H1 (cell line): ENCODE measurements around the gene NGEF. TPM values are rescaled to one million over a fixed set of nuclear protein-coding genes. Genes with fewer than 3 reads are reported as not detected.
A peak's percentile ranks its signal among the peaks of the same experiment; 100 is the strongest.

Source experiments
- CTCF ChIA-PET: fragments of 300-600 bp; sonication (Branson Sonifier 250); formaldehyde crosslinking; loops from one replicate; lab custom pipeline; 2021; ENCODE audit not compliant: partially characterized antibody; lab: Charles Lee
- POLR2A ChIA-PET: fragments of 300-600 bp; sonication (Branson Sonifier 250); formaldehyde crosslinking; loops from one replicate; lab custom pipeline; 2021; ENCODE audit warnings: inconsistent platforms; ENCODE audit not compliant: partially characterized antibody; lab: Charles Lee
- DNase-seq, 2 experiments: peaks; one replicate each; pipeline versions ENCODE4 v3.0.0 to v3.0.0-alpha.2; 2010 to 2022; ENCODE audit warnings: low spot score in 2 of 2, low read depth in 1 of 2, mixed read lengths in 1 of 2
- FAIRE-seq: peaks from 2 replicates; lab custom pipeline; 2011; peaks lifted over from hg19 to GRCh38; lab: Jason Lieb, UNC
- H2AFZ ChIP-seq: 2 replicates; pipeline ENCODE4 v1.8.1; 2012; ENCODE audit warnings: low read length, inconsistent platforms
- H2AK5ac ChIP-seq: 2 replicates; pipeline ENCODE4 v1.6.1; 2013; ENCODE audit warnings: low read depth, low read length
- H2BK120ac ChIP-seq: replicated peaks from 2 replicates; pipeline ENCODE3; 2013; ENCODE audit warnings: low read depth, low read length, inconsistent platforms
- H2BK12ac ChIP-seq: 2 replicates; pipeline ENCODE4 v1.6.1; 2013; ENCODE audit warnings: low read depth, low read length
- H2BK15ac ChIP-seq: 2 replicates; pipeline ENCODE4 v1.6.1; 2013; ENCODE audit warnings: low read length
- H2BK20ac ChIP-seq: 2 replicates; pipeline ENCODE4 v1.6.1; 2013; ENCODE audit warnings: low read length
- H2BK5ac ChIP-seq: 2 replicates; pipeline ENCODE4 v1.6.1; 2013; ENCODE audit warnings: low read depth, low read length
- H3K14ac ChIP-seq: 2 replicates; pipeline ENCODE4 v1.6.1; 2013; ENCODE audit warnings: inconsistent platforms; ENCODE audit not compliant: insufficient read length
- H3K18ac ChIP-seq: 2 replicates; pipeline ENCODE4 v1.6.1; 2013; ENCODE audit warnings: low read length; ENCODE audit errors: extremely low read depth
- H3K23ac ChIP-seq: 2 replicates; pipeline ENCODE4 v1.6.1; 2013; ENCODE audit warnings: inconsistent platforms; ENCODE audit not compliant: insufficient read length
- H3K23me2 ChIP-seq: 2 replicates; pipeline ENCODE4 v1.6.1; 2013; ENCODE audit warnings: low read depth, low read length
- H3K27ac ChIP-seq: 2 replicates; pipeline ENCODE4 v1.6.1; 2011; ENCODE audit warnings: low read depth, low read length, inconsistent platforms
- H3K27me3 ChIP-seq, 4 experiments: replicated peaks in 1 of 4; 1 replicate in 1 of 4; 2 replicates in 3 of 4; pipeline versions ENCODE4 v1.6.1 to v1.8.1; 2011 to 2013; ENCODE audit warnings: low read length in 3 of 4, mild to moderate bottlenecking in 3 of 4, inconsistent platforms in 2 of 4, mixed read lengths in 2 of 4, moderate library complexity in 1 of 4; ENCODE audit not compliant: control insufficient read depth in 3 of 4, insufficient read depth in 3 of 4; ENCODE audit errors: extremely low read depth in 1 of 4
- H3K36me3 ChIP-seq, 4 experiments: 2 replicates each; pipeline versions ENCODE4 v1.6.1 to v1.8.1; 2011 to 2013; ENCODE audit warnings: mild to moderate bottlenecking in 4 of 4, low read length in 3 of 4, moderate library complexity in 2 of 4, control low read depth in 1 of 4, inconsistent platforms in 1 of 4; ENCODE audit not compliant: insufficient read depth in 4 of 4, control insufficient read depth in 2 of 4
- H3K4ac ChIP-seq: replicated peaks from 2 replicates; pipeline ENCODE3; 2013; ENCODE audit warnings: low read length, low read depth, mixed read lengths, inconsistent platforms; ENCODE audit not compliant: insufficient read length
- H3K4me1 ChIP-seq, 4 experiments: replicated peaks in 1 of 4; 1 replicate in 1 of 4; 2 replicates in 3 of 4; pipeline versions ENCODE4 v1.6.1 to v1.8.1; 2011 to 2013; ENCODE audit warnings: low read length in 3 of 4, inconsistent platforms in 2 of 4, mixed read lengths in 1 of 4; ENCODE audit not compliant: insufficient read depth in 4 of 4, control insufficient read depth in 3 of 4
- H3K4me2 ChIP-seq, 2 experiments: 2 replicates each; pipeline versions ENCODE4 v1.6.1 to v1.8.1; 2011 to 2013; ENCODE audit warnings: low read depth in 2 of 2, low read length in 2 of 2, control low read depth in 1 of 2, inconsistent platforms in 1 of 2, mild to moderate bottlenecking in 1 of 2; ENCODE audit not compliant: insufficient read depth in 1 of 2
- H3K4me3 ChIP-seq, 4 experiments: fragments of 200-600, 300-600 bp in 1 of 4; sonication (generic), shearing (Covaris generic), sonication (Bioruptor Twin) in 1 of 4; 2 replicates each; pipeline versions ENCODE4 v1.5.1 to v1.8.1; 2011 to 2016; ENCODE audit warnings: low read length in 4 of 4, low read depth in 3 of 4, control low read depth in 2 of 4, inconsistent platforms in 2 of 4, mild to moderate bottlenecking in 2 of 4, mixed read lengths in 1 of 4, moderate library complexity in 1 of 4; ENCODE audit not compliant: insufficient read depth in 2 of 4; ENCODE audit errors: extremely low read depth in 1 of 4
- H3K56ac ChIP-seq: replicated peaks from 2 replicates; pipeline ENCODE3; 2013; ENCODE audit warnings: low read depth, mild to moderate bottlenecking, mixed read lengths, low read length, inconsistent platforms; ENCODE audit not compliant: insufficient read length
- H3K79me1 ChIP-seq: 2 replicates; pipeline ENCODE4 v1.6.1; 2013; ENCODE audit warnings: low read depth, low read length, control low read depth
- H3K79me2 ChIP-seq, 2 experiments: 2 replicates each; pipeline versions ENCODE4 v1.6.1 to v1.8.1; 2012 to 2013; ENCODE audit warnings: low read length in 2 of 2, mild to moderate bottlenecking in 2 of 2, inconsistent platforms in 1 of 2; ENCODE audit not compliant: insufficient read depth in 2 of 2, control insufficient read depth in 1 of 2
- H3K9ac ChIP-seq, 4 experiments: replicated peaks in 1 of 4; 1 replicate in 1 of 4; 2 replicates in 3 of 4; pipeline versions ENCODE4 v1.6.1 to v1.8.1; 2011 to 2013; ENCODE audit warnings: low read depth in 3 of 4, low read length in 3 of 4, control low read depth in 2 of 4, mild to moderate bottlenecking in 2 of 4, moderate library complexity in 2 of 4, inconsistent platforms in 1 of 4; ENCODE audit errors: extremely low read depth in 1 of 4
- H3K9me3 ChIP-seq, 2 experiments: 2 replicates each; pipeline versions ENCODE4 v1.6.1 to v1.8.1; 2012 to 2013; ENCODE audit warnings: mild to moderate bottlenecking in 2 of 2, moderate library complexity in 2 of 2, control low read depth in 1 of 2, inconsistent platforms in 1 of 2, low read depth in 1 of 2, low read length in 1 of 2, mixed read lengths in 1 of 2; ENCODE audit not compliant: insufficient read depth in 2 of 2
- H4K20me1 ChIP-seq, 2 experiments: replicated peaks in 1 of 2; 2 replicates each; pipeline versions ENCODE3 to v1.8.1; 2011 to 2013; ENCODE audit warnings: inconsistent platforms in 2 of 2, low read length in 2 of 2, mild to moderate bottlenecking in 1 of 2; ENCODE audit not compliant: insufficient read depth in 2 of 2, control insufficient read depth in 1 of 2
- H4K5ac ChIP-seq: 2 replicates; pipeline ENCODE4 v1.6.1; 2013; ENCODE audit warnings: low read length, low read depth, mixed read lengths, inconsistent platforms; ENCODE audit not compliant: insufficient read length
- H4K8ac ChIP-seq: 2 replicates; pipeline ENCODE4 v1.8.0; 2013; ENCODE audit warnings: mild to moderate bottlenecking, moderate library complexity, low read length, inconsistent platforms; ENCODE audit not compliant: insufficient read depth; ENCODE audit errors: extremely low read depth
- H4K91ac ChIP-seq: replicated peaks from 2 replicates; pipeline ENCODE3; 2013; ENCODE audit warnings: low read length, mixed read lengths, inconsistent platforms; ENCODE audit not compliant: insufficient read length
- CTBP2 ChIP-seq: IDR thresholded peaks from 2 replicates; pipeline ENCODE4 v1.7.0; 2011; ENCODE audit warnings: borderline replicate concordance, mild to moderate bottlenecking, moderate library complexity, mixed read lengths, low read length; ENCODE audit not compliant: insufficient read depth, insufficient read length
- KDM4A ChIP-seq: IDR thresholded peaks from one replicate; pipeline ENCODE4 v1.7.1; 2012; ENCODE audit warnings: low read depth, mild to moderate bottlenecking, moderate library complexity, low read length, inconsistent platforms; ENCODE audit not compliant: severe bottlenecking
- SP2 ChIP-seq: IDR thresholded peaks from 2 replicates; pipeline ENCODE4 v1.6.1; 2012; ENCODE audit warnings: mild to moderate bottlenecking, low read length, inconsistent platforms
- SUZ12 ChIP-seq: fragments of 200-600 bp; sonication (generic); IDR thresholded peaks from 2 replicates; pipeline ENCODE4 v1.6.1; 2012; ENCODE audit warnings: mild to moderate bottlenecking, inconsistent platforms, low read length, moderate library complexity, mixed read lengths
- TAF1 ChIP-seq: IDR thresholded peaks from 2 replicates; pipeline ENCODE4 v1.6.1; 2011; ENCODE audit warnings: mild to moderate bottlenecking, low read depth, low read length
- TEAD4 ChIP-seq: IDR thresholded peaks from 2 replicates; pipeline ENCODE4 v1.6.1; 2012; ENCODE audit warnings: low read depth, low read length, inconsistent platforms, mixed read lengths
- WGBS, 2 experiments: shearing (Covaris generic) in 1 of 2; methylation state at CpG; one replicate each; pipeline versions ENCODE4 v1.1.6 to v1.1.7; 2013 to 2015; ENCODE audit warnings: low lambda C conversion rate in 2 of 2, mixed read lengths in 2 of 2, inconsistent platforms in 1 of 2, low coverage in 1 of 2, missing lambda C conversion rate in 1 of 2; ENCODE audit not compliant: insufficient replicate concordance in 2 of 2, insufficient coverage in 1 of 2, insufficient read length in 1 of 2; ENCODE audit errors: extremely low coverage in 1 of 2, missing lambda C conversion rate in 1 of 2; 5-methylcytosine and 5-hydroxymethylcytosine counted together
- polyA plus RNA-seq, 7 experiments: library from polyadenylated mRNA; depleted of rRNA in 3 of 7; stranded (reverse) in 5 of 7; unstranded in 2 of 7; fragments of >200 nt in 5 of 7; fragments of 200-250 nt in 2 of 7; gene quantifications; 1 replicate in 5 of 7; 2 replicates in 1 of 7; 4 replicates in 1 of 7; pipeline versions ENCODE4 v1.2.1 to v1.2.3, GENCODE V29; 2011 to 2013; ENCODE audit warnings: missing spikeins in 2 of 7, mixed read lengths in 2 of 7
- total RNA-seq: library from RNA; stranded (reverse); fragmentation: NEBNext Ultra II Directional; extraction: Animal tissue kit (Norgen Biotek cat#: 25700); gene quantifications from 2 replicates; pipeline ENCODE4 v1.2.1, GENCODE V29; 2021

The NGEF gene
- total and polyA plus RNA-seq, 2 of the 8 experiments (the other 6 are each of a cell fraction or from before 2014, with no cell fraction given): 2.7 to 3.2 TPM

DNA sequence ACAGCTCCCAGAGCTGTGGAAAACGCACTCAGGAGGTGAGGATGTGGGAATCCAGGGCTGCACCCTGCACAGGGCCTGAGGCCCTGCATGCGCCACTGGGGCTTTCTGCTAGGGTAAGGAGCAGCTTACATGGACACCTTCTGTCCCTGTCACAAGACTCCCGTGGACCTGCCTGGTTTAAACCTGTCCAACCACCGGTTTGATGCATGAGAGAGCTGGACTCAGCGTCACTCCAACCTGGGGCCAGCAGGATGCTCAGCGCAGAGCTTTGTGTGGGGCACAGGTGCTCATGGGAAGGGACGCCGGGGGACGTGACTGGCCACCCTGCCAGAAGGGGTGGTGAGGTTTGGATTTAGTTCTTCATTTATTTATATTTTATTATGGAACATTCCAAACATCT is 118.8 kb downstream of the NGEF start:
- H3K4me3 ChIP-seq: no peak overlapping the region
- H3K79me2 ChIP-seq: no peaks in the 10 kb centered on the region
- H2BK15ac ChIP-seq: no peak overlapping the region
- H3K9me3 ChIP-seq: no peaks in the 10 kb centered on the region
- peaks cover 0 to 2% of the 10 kb centered on the region in 2 experiments for H4K20me1 ChIP-seq
- WGBS, 2 experiments: 95% methylated on average over 8 of the region's 9 CpGs; no CpG with 5 or more reads in 1 of the 2 experiments
- no peak overlapping the region for H2BK20ac ChIP-seq
- H4K5ac ChIP-seq: no peak overlapping the region
- no peak overlapping the region for H3K4ac ChIP-seq
- H3K14ac ChIP-seq: no peak overlapping the region
- no peak overlapping the region for H2AFZ ChIP-seq
- H2BK5ac ChIP-seq: no peak overlapping the region
- no peak overlapping the region for H3K9ac ChIP-seq
- H4K91ac ChIP-seq: no peak overlapping the region
- CTCF ChIA-PET: interaction anchor here (0.5 to 1.7 kb wide), 7 partner anchors 10 to 295 kb away, joined by 3 to 4 read pairs (median 3); no protein-coding TSS in a partner anchor
- FAIRE-seq (no peak), DNase-seq (no peak)
- H3K4me2 ChIP-seq: no peak overlapping the region
- H4K8ac ChIP-seq: peak overlapping the region; percentile 3; the same call in 1 of the 2 replicates
- POLR2A ChIA-PET: no interaction called here
- H3K79me1 ChIP-seq: no peaks in the 10 kb centered on the region
- H3K27me3 ChIP-seq: no peaks in the 10 kb centered on the region
- no peak overlapping the region for H3K56ac ChIP-seq
- H3K23me2 ChIP-seq: peaks cover 6% of the 10 kb centered on the region; the same call in 1 of the 2 replicates
- H3K4me1 ChIP-seq: peaks cover 0 to 16% (median 9%) of the 10 kb centered on the region in 4 experiments; a peak in 6 of 7 replicates
- no peak overlapping the region for H2BK120ac ChIP-seq
- H3K27ac ChIP-seq: no peak overlapping the region
- H2AK5ac ChIP-seq: no peak overlapping the region
- no peak overlapping the region for H3K18ac ChIP-seq
- 0 out of 2 replicates have a peak overlapping the region, but pooled peaks have one; percentile 27 for H2BK12ac ChIP-seq
- no peaks in the 10 kb centered on the region for H3K36me3 ChIP-seq
- H3K23ac ChIP-seq: no peak overlapping the region
- TF ChIP-seq SP2 (no peak), CTBP2 (no peak), TEAD4 (no peak), SUZ12 (no peak), TAF1 (no peak), KDM4A (no peak)
